ENCODE results near the gene RASGEF1C.

The RASGEF1C gene

GRCh38 chr5:180179442-180180420 is 29.3 kb downstream of the RASGEF1C start:
- DNase-seq, result no peak

- no peak for DNase-seq
Measured at GRCh38 chr5:180178531-180179441, 30.2 kb downstream of the RASGEF1C start.

GRCh38 chr5:180176191-180176590 is 32.8 kb downstream of the RASGEF1C start:
- DNase-seq, result no peak

- no peak for DNase-seq
Measured at GRCh38 chr5:180175015-180175431, 34.0 kb downstream of the RASGEF1C start.

GRCh38 chr5:180174587-180174972 is 34.4 kb downstream of the RASGEF1C start:
- DNase-seq, result no peak

GRCh38 chr5:180173875-180174586 is 35.0 kb downstream of the RASGEF1C start:
- DNase-seq, result no peak

- no peak for DNase-seq
Measured at GRCh38 chr5:180173198-180173544, 35.8 kb downstream of the RASGEF1C start.

- DNase-seq, result peak; percentile 42
Measured at GRCh38 chr5:180172447-180173197, 36.4 kb downstream of the RASGEF1C start.

GRCh38 chr5:180171568-180172094 is 37.4 kb downstream of the RASGEF1C start:
- no peak for DNase-seq

- DNase-seq, result no peak
Measured at GRCh38 chr5:180170810-180171567, 38.0 kb downstream of the RASGEF1C start.

GRCh38 chr5:180170106-180170809 is 38.8 kb downstream of the RASGEF1C start:
- DNase-seq, result no peak

- DNase-seq, result no peak
Measured at GRCh38 chr5:180169248-180170105, 39.5 kb downstream of the RASGEF1C start.

- DNase-seq, result no peak
Measured at GRCh38 chr5:180168758-180169157, 40.3 kb downstream of the RASGEF1C start.

- DNase-seq, result no peak
Measured at GRCh38 chr5:180166176-180166575, 42.8 kb downstream of the RASGEF1C start.

GRCh38 chr5:180162304-180162661 is 46.7 kb downstream of the RASGEF1C start:
- DNase-seq, result no peak

- DNase-seq, result no peak
Measured at GRCh38 chr5:180161420-180162303, 47.3 kb downstream of the RASGEF1C start.

GRCh38 chr5:180160789-180161188 is 48.2 kb downstream of the RASGEF1C start:
- DNase-seq, result peak; percentile 17

GRCh38 chr5:180160215-180160614 is 48.8 kb downstream of the RASGEF1C start:
- DNase-seq, result no peak

All from hematopoietic multipotent progenitor cell treated with erythropoietin and hydrocortisone succinate and interleukin-3 and kit ligand, for 6 days (in vitro differentiated cells).